Adrenal gland (tissue), 12 donors: ENCODE results near the gene FGF14. TPM values are rescaled to one million over a fixed set of nuclear protein-coding genes. Genes with fewer than 3 reads are reported as not detected.
A peak's percentile ranks its signal among the peaks of the same experiment; 100 is the strongest.

Experiments used
- DNase-seq, 7 donors: peaks; one replicate each; pipeline ENCODE4 v3.0.0-alpha.2; 2019 to 2020
- H3K27ac ChIP-seq, 5 donors: fragments of 200-600 bp; sonication (generic) in 4 of 5; 1 replicate in 3 of 5; 2 replicates in 2 of 5; pipeline versions ENCODE4 v1.5.1 to v1.8.0; 2016 to 2020; ENCODE audit warnings: mild to moderate bottlenecking in 1 of 5
- H3K27me3 ChIP-seq: fragments of 200-600 bp; 2 replicates; pipeline ENCODE4 v1.8.0; 2021
- H3K36me3 ChIP-seq, 2 donors: fragments of 200-600 bp; replicated peaks in 1 of 2; 1 replicate in 1 of 2; 2 replicates in 1 of 2; pipeline versions ENCODE4 v1.5.1 to v1.8.0; 2018 to 2022
- H3K4me1 ChIP-seq, 2 donors: fragments of 200-600 bp; replicated peaks in 1 of 2; 1 replicate in 1 of 2; 2 replicates in 1 of 2; pipeline versions ENCODE4 v1.5.1 to v1.8.0; 2018 to 2021
- H3K4me3 ChIP-seq, 4 donors: fragments of 200-600 bp; sonication (generic) in 3 of 4; one replicate each; pipeline ENCODE4 v1.5.1; 2016 to 2018
- H3K9me3 ChIP-seq, 3 donors: fragments of 200-600 bp; sonication (generic) in 1 of 3; replicated peaks in 1 of 3; 1 replicate in 2 of 3; 2 replicates in 1 of 3; pipeline versions ENCODE4 v1.5.1 to v1.8.0; 2016 to 2021
- POLR2A ChIP-seq, 2 donors: fragments of 450-650 bp; IDR thresholded peaks; one replicate each; pipeline ENCODE4 v1.6.1; 2017; ENCODE audit warnings: antibody characterized with exemption in 2 of 2, mild to moderate bottlenecking in 2 of 2, moderate library complexity in 1 of 2
- WGBS, 4 donors: extraction: QIAGEN DNeasy Blood & Tissue Kit in 2 of 4; methylation state at CpG; one replicate each; pipeline versions ENCODE4 v1.1.5 to v1.1.7; 2013 to 2017; 5-methylcytosine and 5-hydroxymethylcytosine counted together
- intact Hi-C, 2 donors: fragments of 100-400 bp; cut with DNase I; formaldehyde crosslinking; loops; one replicate each; pipeline versions ENCODE4 v1.14.1 to v1.15.0; 2022 to 2023
- polyA plus RNA-seq, 3 donors: library from polyadenylated mRNA; stranded (reverse); fragments of 200-250 nt in 2 of 3; fragments of 350-450 nt in 1 of 3; fragmentation: Illumina TruSeq in 1 of 3; extraction: RNeasy Lipid Tissue Mini Kit (QIAGEN cat#74804) in 1 of 3; gene quantifications; one replicate each; pipeline ENCODE4 v1.2.3, GENCODE V29; 2013 to 2014
- total RNA-seq, 9 donors: library from RNA; depleted of rRNA in 4 of 9; stranded (reverse); fragments of >200 nt in 4 of 9; fragments of 120-200 nt in 1 of 9; fragmentation: NEBNext Ultra II Directional in 1 of 9; extraction: Animal tissue kit (Norgen Biotek cat#: 25700) in 1 of 9; gene quantifications; one replicate each; pipeline versions ENCODE4 v1.1.0 to v1.2.4, GENCODE V29; 2013 to 2023
- TF ChIP-seq, protein P1 (sequence below), 6 experiments: fragments of 450-650 bp in 4 of 6; fragments of 200-600 bp in 2 of 6; sonication (generic) in 1 of 6; IDR thresholded peaks; 1 replicate in 5 of 6; 2 replicates in 1 of 6; pipeline versions ENCODE4 v1.5.1 to v1.8.0; 2016 to 2021; ENCODE audit warnings: antibody characterized with exemption in 6 of 6, mild to moderate bottlenecking in 2 of 6, moderate library complexity in 1 of 6
- donor health status: healthy with polysubstance abuse.
- donor health status: Bipolar disorder and iron deficiency.
- donor health status: DM: yes; HTN: yes; CAD: no.
- donor health status: DM: no; HTN: no; CAD: no.
- donor health status: DM: no; HTN: no; CAD: no.
- donor health status: DM: yes; HTN: yes; CAD: no.

The FGF14 gene
- total and polyA plus RNA-seq, 12 donors = 0.32 to 9.3 (median 2.8) TPM; not detected in 2

DNA sequence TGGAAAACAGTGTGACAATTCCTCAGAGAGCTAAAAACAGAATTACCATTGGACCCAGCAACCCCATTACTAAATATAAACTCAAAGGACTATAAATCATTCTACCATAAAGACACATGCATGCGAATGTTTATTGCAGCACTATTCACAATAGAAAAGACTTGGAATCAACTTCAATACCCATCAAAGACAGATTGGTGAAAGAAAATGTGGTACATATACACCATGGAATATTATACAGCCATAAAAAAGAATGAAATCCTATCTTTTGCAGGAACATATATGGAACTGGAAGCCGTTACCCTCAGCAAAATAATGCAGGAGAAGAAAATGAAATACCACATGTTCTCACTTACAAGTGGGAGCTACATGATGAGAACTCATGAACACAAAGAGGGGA lies 20.8 kb upstream of the FGF14 start:
- WGBS, 4 donors = 63 to 70% (median 67%) methylated on average over 2 of the region's 2 CpGs
- TF ChIP-seq POLR2A (IDR thresholded peaks at IDR 0.05) = no peak
- TF ChIP-seq, protein P1, sequence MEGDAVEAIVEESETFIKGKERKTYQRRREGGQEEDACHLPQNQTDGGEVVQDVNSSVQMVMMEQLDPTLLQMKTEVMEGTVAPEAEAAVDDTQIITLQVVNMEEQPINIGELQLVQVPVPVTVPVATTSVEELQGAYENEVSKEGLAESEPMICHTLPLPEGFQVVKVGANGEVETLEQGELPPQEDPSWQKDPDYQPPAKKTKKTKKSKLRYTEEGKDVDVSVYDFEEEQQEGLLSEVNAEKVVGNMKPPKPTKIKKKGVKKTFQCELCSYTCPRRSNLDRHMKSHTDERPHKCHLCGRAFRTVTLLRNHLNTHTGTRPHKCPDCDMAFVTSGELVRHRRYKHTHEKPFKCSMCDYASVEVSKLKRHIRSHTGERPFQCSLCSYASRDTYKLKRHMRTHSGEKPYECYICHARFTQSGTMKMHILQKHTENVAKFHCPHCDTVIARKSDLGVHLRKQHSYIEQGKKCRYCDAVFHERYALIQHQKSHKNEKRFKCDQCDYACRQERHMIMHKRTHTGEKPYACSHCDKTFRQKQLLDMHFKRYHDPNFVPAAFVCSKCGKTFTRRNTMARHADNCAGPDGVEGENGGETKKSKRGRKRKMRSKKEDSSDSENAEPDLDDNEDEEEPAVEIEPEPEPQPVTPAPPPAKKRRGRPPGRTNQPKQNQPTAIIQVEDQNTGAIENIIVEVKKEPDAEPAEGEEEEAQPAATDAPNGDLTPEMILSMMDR (IDR thresholded peaks at IDR 0.05) = no peak
- H3K9me3 ChIP-seq = no peaks in the 10 kb centered on the region

DNA sequence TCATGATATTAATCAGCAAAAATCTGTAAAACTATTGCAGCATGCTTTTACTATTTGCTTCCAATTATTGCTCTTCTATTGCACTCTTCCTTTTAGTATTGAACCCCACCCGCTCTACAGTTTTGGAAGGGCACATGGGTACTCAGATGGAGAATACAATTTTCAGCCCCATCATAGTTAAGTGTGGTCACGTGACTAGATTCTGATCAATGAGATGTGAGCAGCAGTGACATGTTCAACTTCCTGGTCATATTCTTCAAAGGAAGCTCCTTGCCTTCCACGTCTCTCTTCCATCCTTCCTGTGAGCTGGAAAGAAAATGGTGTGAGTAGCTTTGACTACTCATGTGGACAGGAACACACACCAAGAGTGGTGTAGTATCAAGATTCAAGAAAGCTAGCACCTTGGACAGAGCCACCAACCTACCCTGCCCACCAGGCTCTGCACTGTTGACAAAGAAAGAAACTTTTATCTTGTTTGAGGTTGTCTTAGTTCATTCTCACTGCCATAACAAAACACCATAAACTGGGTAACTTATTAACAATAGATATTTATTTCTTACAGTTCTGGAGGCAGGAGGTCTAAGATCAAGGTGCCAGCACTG lies 3.8 kb upstream of the FGF14 start:
- H3K4me1 ChIP-seq = no peaks in the 10 kb centered on the region
- no peaks in the 10 kb centered on the region for H3K9me3 ChIP-seq
- TF ChIP-seq POLR2A (IDR thresholded peaks at IDR 0.05) = no peak
- TF ChIP-seq, protein P1 (IDR thresholded peaks at IDR 0.05) = no peak
- no peaks in the 10 kb centered on the region for H3K36me3 ChIP-seq
- no peak for DNase-seq
- H3K27ac ChIP-seq = no peak overlapping the region
- H3K27me3 ChIP-seq = peaks cover 4% of the 10 kb centered on the region
- no peak overlapping the region for H3K4me3 ChIP-seq
- intact Hi-C loops = no loop called here
- 55 to 61% (median 58%) methylated on average over 3 of the region's 3 CpGs for WGBS, 4 donors

More for the DNA sequence above, 20.8 kb upstream of the FGF14 start:
- Histone ChIP-seq H3K27ac (no peak overlapping the region), H3K27me3 (no peaks in the 10 kb centered on the region), H3K4me3 (no peak overlapping the region), H3K4me1 (no peaks in the 10 kb centered on the region), H3K36me3 (no peaks in the 10 kb centered on the region)
- intact Hi-C loops = no loop called here
- DNase-seq = no peak

DNA sequence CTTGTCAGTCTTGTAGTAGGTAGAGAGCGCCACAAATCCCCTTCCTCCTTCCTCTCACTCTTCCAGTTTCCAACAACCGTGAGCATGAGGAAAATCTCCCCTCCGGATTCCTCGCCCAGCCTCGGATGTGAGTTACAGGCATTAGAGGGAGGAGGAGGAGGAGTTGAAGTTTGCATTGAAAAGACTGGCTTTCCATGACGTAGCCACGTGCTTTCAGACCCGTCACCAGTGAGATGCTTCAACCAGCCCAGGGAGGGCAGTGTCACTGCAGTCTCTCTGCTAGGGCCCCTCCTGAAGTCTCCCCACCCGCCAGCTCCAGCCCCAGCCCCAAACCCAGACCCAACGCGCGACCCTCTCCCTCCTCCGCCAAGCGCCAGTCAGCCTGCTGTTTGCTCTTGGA lies 442 bp upstream of the FGF14 start:
- WGBS, 4 donors = 2 to 3% (median 2%) methylated on average over 14 of the region's 14 CpGs
- H3K36me3 ChIP-seq = no peaks in the 10 kb centered on the region
- H3K27ac ChIP-seq = peak overlapping the region in 1 of 5 donors; percentile 38
- DNase-seq = peak in 3 of 7 donors; percentile 9 to 82 (median 20)
- no peaks in the 10 kb centered on the region for H3K4me1 ChIP-seq
- H3K27me3 ChIP-seq = peaks cover 4% of the 10 kb centered on the region
- H3K9me3 ChIP-seq = no peaks in the 10 kb centered on the region
- intact Hi-C loops = no loop called here
- TF ChIP-seq, protein P1 (IDR thresholded peaks at IDR 0.05) = no peak
- peak in 1 of 2 donors; percentile 38 for TF ChIP-seq POLR2A (IDR thresholded peaks at IDR 0.05)
- H3K4me3 ChIP-seq = peak overlapping the region in 1 of 4 donors; percentile 40

DNA sequence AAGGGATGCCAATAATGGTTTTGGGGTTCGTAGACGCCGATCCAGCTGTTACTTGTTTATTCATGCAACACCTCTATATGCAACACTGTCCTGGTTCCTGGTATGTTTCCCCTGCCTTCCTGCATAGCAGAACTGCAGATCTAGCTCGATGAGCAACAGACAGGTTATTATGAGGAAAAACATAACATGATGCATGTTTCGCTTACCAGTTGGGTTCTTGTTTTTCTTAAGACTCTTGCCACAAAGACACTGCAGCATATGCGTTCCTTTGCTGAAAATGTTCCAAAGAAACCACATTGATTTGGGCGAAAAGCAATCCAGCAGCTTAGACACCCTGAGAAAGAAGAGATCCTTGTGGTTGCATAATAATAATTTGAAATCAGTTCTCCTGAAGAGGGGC lies 583 bp downstream of the FGF14 start:
- TF ChIP-seq, protein P1 (IDR thresholded peaks at IDR 0.05) = no peak
- no peak for TF ChIP-seq POLR2A (IDR thresholded peaks at IDR 0.05)
- Histone ChIP-seq H3K36me3 (no peaks in the 10 kb centered on the region), H3K27ac (peak overlapping the region in 1 of 5 donors; percentile 20), H3K4me3 (peak overlapping the region in 1 of 4 donors; percentile 50), H3K4me1 (no peaks in the 10 kb centered on the region), H3K9me3 (no peaks in the 10 kb centered on the region), H3K27me3 (peaks cover 4% of the 10 kb centered on the region)
- WGBS, 4 donors = 11 to 14% (median 12%) methylated on average over 7 of the region's 7 CpGs
- intact Hi-C loops = no loop called here
- DNase-seq = no peak
